A549 (cell line): ENCODE data around the gene LYZL1.

Experiments
- ATOH8 ChIP-seq: fragments of 250-450 bp; sonication (Bioruptor Pico); IDR thresholded peaks from 2 replicates; pipeline ENCODE4 v1.5.0; 2020; ENCODE audit warnings: low read depth, mild to moderate bottlenecking, moderate library complexity
- CBX2 ChIP-seq: fragments of 200-600 bp; sonication (generic); IDR thresholded peaks from 2 replicates; pipeline ENCODE4 v1.6.1; 2016; ENCODE audit warnings: low read depth, mild to moderate bottlenecking, borderline replicate concordance
- CEBPB ChIP-seq, 2 experiments: fragments of >200 bp in 1 of 2; sonication (Bioruptor Twin) in 1 of 2; formaldehyde crosslinking in 1 of 2; IDR thresholded peaks; 2 replicates each; pipeline ENCODE4 v1.6.1; 2012 to 2016
- CTCF ChIP-seq: fragments of >200 bp; sonication (Bioruptor Twin); formaldehyde crosslinking; IDR thresholded peaks from 3 replicates; pipeline ENCODE4 v1.5.1; 2016
- EHMT2 ChIP-seq: fragments of 200-600 bp; sonication (generic); IDR thresholded peaks from 2 replicates; pipeline ENCODE4 v1.6.1; 2016; ENCODE audit warnings: antibody characterized with exemption, low read depth, mild to moderate bottlenecking, moderate library complexity
- EP300 ChIP-seq, 2 experiments: fragments of >200 bp; sonication (Bioruptor Twin); formaldehyde crosslinking; IDR thresholded peaks; 2 replicates in 1 of 2; 3 replicates in 1 of 2; pipeline ENCODE4 v1.6.1; 2016 to 2017
- KDM1A ChIP-seq: fragments of 200-600 bp; sonication (generic); IDR thresholded peaks from 2 replicates; pipeline ENCODE4 v1.6.1; 2016; ENCODE audit warnings: low read depth, mild to moderate bottlenecking
- MAX ChIP-seq: IDR thresholded peaks from 2 replicates; pipeline ENCODE4 v1.6.1; 2012
- POLR2A ChIP-seq: IDR thresholded peaks from 2 replicates; pipeline ENCODE4 v1.6.1; 2012; ENCODE audit warnings: mild to moderate bottlenecking, low read length
- POLR2AphosphoS2 ChIP-seq: conservative IDR thresholded peaks from 2 replicates; pipeline ENCODE4 v1.6.1; 2012; ENCODE audit warnings: low read length, improper control_type of control experiment, inconsistent platforms
- RAD21 ChIP-seq, 2 experiments: fragments of >200 bp in 1 of 2; sonication (Bioruptor Twin) in 1 of 2; formaldehyde crosslinking in 1 of 2; IDR thresholded peaks in 1 of 2; conservative IDR thresholded peaks in 1 of 2; 2 replicates in 1 of 2; 3 replicates in 1 of 2; pipeline ENCODE4 v1.6.1; 2012 to 2018; ENCODE audit warnings: inconsistent platforms in 1 of 2
- REST ChIP-seq: fragments of 200-600 bp; sonication (generic); IDR thresholded peaks from 2 replicates; pipeline ENCODE4 v1.6.1; 2016; ENCODE audit warnings: antibody characterized with exemption, mild to moderate bottlenecking, moderate library complexity
- RNF2 ChIP-seq: fragments of 200-600 bp; sonication (generic); IDR thresholded peaks from 2 replicates; pipeline ENCODE4 v1.6.1; 2016; ENCODE audit warnings: low read depth, mild to moderate bottlenecking, antibody characterized with exemption, moderate library complexity, borderline replicate concordance
- ZNF302 ChIP-seq: fragments of 250-450 bp; sonication (Bioruptor Pico); IDR thresholded peaks from 2 replicates; pipeline ENCODE4 v1.9.0; 2021; ENCODE audit warnings: inconsistent platforms, mild to moderate bottlenecking, moderate library complexity

GRCh38 chr10:29319205-29319781 lies 30.4 kb downstream of the LYZL1 start:
- TF ChIP-seq POLR2A (no peak), CTCF (no peak), KDM1A (no peak), EP300 (IDR thresholded peaks at IDR 0.05) (no peak), REST (no peak), MAX (0 out of 2 replicates have a peak, but pooled peaks have one; percentile 1), RNF2 (no peak), ZNF302 (CRISPR knock-in tag) (no peak), POLR2AphosphoS2 (no peak), RAD21 (conservative IDR thresholded peaks at IDR 0.05 in 1 of 2, IDR thresholded peaks at IDR 0.05 in 1 of 2) (no peak), EHMT2 (no peak), ATOH8 (CRISPR knock-in tag) (no peak), CEBPB (IDR thresholded peaks at IDR 0.05) (no peak), CBX2 (no peak)
